IMR-90 (cell line): Measurements from ENCODE around the gene LONP2. TPM values are rescaled to one million over a fixed set of nuclear protein-coding genes. Genes with fewer than 3 reads are reported as not detected.

ENCODE experiments used
- ATAC-seq: fragments of 200-7000 bp; cut with Tn5 transposase; 2 replicates; pipeline ENCODE4 v1.9.1; 2020; ENCODE audit warnings: low read depth, mild to moderate bottlenecking, moderate library complexity
- BruUV-seq: library from RNA; stranded (reverse); fragments of 400-500 nt; replicated peaks from 2 replicates; lab custom pipeline; 2021; lab: Mats Ljungman, UMichigan
- CTCF ChIA-PET: fragments of 300-600 bp; formaldehyde crosslinking; extraction: SDS; loops from one replicate; lab custom pipeline; 2021; ENCODE audit warnings: antibody characterized with exemption; lab: Yijun Ruan, JAX
- POLR2A ChIA-PET: fragments of 300-600 bp; sonication (Branson Sonifier 250); formaldehyde crosslinking; loops from one replicate; lab custom pipeline; 2022; ENCODE audit warnings: antibody characterized with exemption; ENCODE audit not compliant: unreplicated experiment; lab: Charles Lee
- DNase-seq: peaks from one replicate; pipeline ENCODE4 v3.0.0; 2013
- H2AFZ ChIP-seq: replicated peaks from 2 replicates; pipeline ENCODE3; 2013; ENCODE audit warnings: low read length, mild to moderate bottlenecking; ENCODE audit not compliant: poor library complexity
- H2AK5ac ChIP-seq: 2 replicates; pipeline ENCODE4 v1.6.1; 2013; ENCODE audit warnings: low read depth, low read length, inconsistent platforms
- H2AK9ac ChIP-seq: replicated peaks from 2 replicates; pipeline ENCODE3; 2013; ENCODE audit warnings: mild to moderate bottlenecking, low read depth, low read length, moderate library complexity; ENCODE audit not compliant: poor library complexity
- H2BK120ac ChIP-seq: 2 replicates; pipeline ENCODE4 v1.6.1; 2013; ENCODE audit warnings: low read depth, low read length, inconsistent platforms
- H2BK15ac ChIP-seq: 3 replicates; pipeline ENCODE4 v1.6.1; 2013; ENCODE audit warnings: low read depth, low read length, inconsistent platforms
- H2BK20ac ChIP-seq: 2 replicates; pipeline ENCODE4 v1.6.1; 2013; ENCODE audit warnings: low read depth, mild to moderate bottlenecking, inconsistent platforms, low read length, moderate library complexity
- H2BK5ac ChIP-seq: 2 replicates; pipeline ENCODE4 v1.6.1; 2013; ENCODE audit warnings: mild to moderate bottlenecking, low read depth, low read length, inconsistent platforms; ENCODE audit not compliant: poor library complexity, severe bottlenecking
- H3K14ac ChIP-seq: replicated peaks from 2 replicates; pipeline ENCODE4 v1.6.1; 2013; ENCODE audit warnings: low read depth, low read length, inconsistent platforms
- H3K18ac ChIP-seq: 2 replicates; pipeline ENCODE4 v1.6.1; 2013; ENCODE audit warnings: low read depth, low read length, control low read depth
- H3K23ac ChIP-seq: 2 replicates; pipeline ENCODE4 v1.6.1; 2013; ENCODE audit warnings: low read depth, low read length, inconsistent platforms
- H3K27ac ChIP-seq: 2 replicates; pipeline ENCODE4 v1.5.1; 2013; ENCODE audit warnings: mild to moderate bottlenecking, control low read depth, low read length; ENCODE audit not compliant: insufficient read depth
- H3K27me3 ChIP-seq: 2 replicates; pipeline ENCODE4 v1.6.1; 2013; ENCODE audit warnings: low read length; ENCODE audit not compliant: control insufficient read depth, insufficient read depth
- H3K36me3 ChIP-seq: 2 replicates; pipeline ENCODE4 v1.6.1; 2013; ENCODE audit warnings: low read length, mixed read lengths; ENCODE audit not compliant: control insufficient read depth, insufficient read depth
- H3K4ac ChIP-seq: 2 replicates; pipeline ENCODE4 v1.6.1; 2013; ENCODE audit warnings: low read depth, low read length, inconsistent platforms
- H3K4me1 ChIP-seq: 2 replicates; pipeline ENCODE4 v1.6.1; 2013; ENCODE audit warnings: low read length, mixed read lengths; ENCODE audit not compliant: control insufficient read depth, insufficient read depth
- H3K4me2 ChIP-seq: 2 replicates; pipeline ENCODE4 v1.6.1; 2013; ENCODE audit warnings: low read depth, mild to moderate bottlenecking, control low read depth, low read length, moderate library complexity
- H3K4me3 ChIP-seq: 2 replicates; pipeline ENCODE4 v1.5.1; 2013; ENCODE audit warnings: low read depth, mild to moderate bottlenecking, control low read depth, low read length, moderate library complexity; ENCODE audit not compliant: insufficient read depth
- H3K56ac ChIP-seq: 2 replicates; pipeline ENCODE4 v1.6.1; 2013; ENCODE audit warnings: low read length, inconsistent platforms; ENCODE audit not compliant: insufficient read depth; ENCODE audit errors: extremely low read depth
- H3K79me1 ChIP-seq, 2 experiments: 2 replicates each; pipeline ENCODE4 v1.6.1; 2013; ENCODE audit warnings: low read length in 2 of 2, inconsistent platforms in 1 of 2, low read depth in 1 of 2
- H3K9ac ChIP-seq: 2 replicates; pipeline ENCODE4 v1.6.1; 2013; ENCODE audit warnings: low read depth, low read length, control low read depth
- H3K9me1 ChIP-seq: 2 replicates; pipeline ENCODE4 v1.6.1; 2013; ENCODE audit warnings: low read length, inconsistent platforms; ENCODE audit not compliant: insufficient read depth
- H3K9me3 ChIP-seq: 2 replicates; pipeline ENCODE4 v1.6.1; 2013; ENCODE audit warnings: low read length; ENCODE audit not compliant: control insufficient read depth, insufficient read depth
- H4K20me1 ChIP-seq: 2 replicates; pipeline ENCODE4 v1.6.1; 2013; ENCODE audit warnings: low read length, inconsistent platforms; ENCODE audit not compliant: insufficient read depth
- H4K5ac ChIP-seq: 2 replicates; pipeline ENCODE4 v1.6.1; 2013; ENCODE audit warnings: mild to moderate bottlenecking, low read depth, low read length, control low read depth
- H4K8ac ChIP-seq, 2 experiments: 2 replicates each; pipeline ENCODE4 v1.6.1; 2013; ENCODE audit warnings: low read depth in 2 of 2, low read length in 2 of 2, control low read depth in 1 of 2, inconsistent platforms in 1 of 2
- H4K91ac ChIP-seq: 2 replicates; pipeline ENCODE4 v1.6.1; 2013; ENCODE audit warnings: low read depth, low read length, inconsistent platforms; ENCODE audit not compliant: insufficient read depth
- BHLHE40 ChIP-seq: fragments of 150-350 bp; IDR thresholded peaks from 2 replicates; pipeline ENCODE4 v1.6.1; 2016; ENCODE audit warnings: mild to moderate bottlenecking, low read depth, low read length
- CEBPB ChIP-seq: IDR thresholded peaks from 2 replicates; pipeline ENCODE4 v1.6.1; 2012; ENCODE audit warnings: low read depth, low read length, improper control_type of control experiment
- CHD1 ChIP-seq: IDR thresholded peaks from 2 replicates; pipeline ENCODE4 v1.6.1; 2012; ENCODE audit warnings: low read depth, low read length, improper control_type of control experiment
- CTCF ChIP-seq: conservative IDR thresholded peaks from 2 replicates; pipeline ENCODE4 v1.5.1; 2012; ENCODE audit warnings: mild to moderate bottlenecking, low read depth, low read length, improper control_type of control experiment
- ELK1 ChIP-seq: fragments of 150-350 bp; IDR thresholded peaks from 2 replicates; pipeline ENCODE4 v1.6.1; 2016; ENCODE audit warnings: low read depth, mild to moderate bottlenecking, low read length, moderate library complexity, borderline replicate concordance
- FOS ChIP-seq: fragments of 150-350 bp; IDR thresholded peaks from 2 replicates; pipeline ENCODE4 v1.6.1; 2016; ENCODE audit warnings: low read depth, low read length
- MAFK ChIP-seq: IDR thresholded peaks from 2 replicates; pipeline ENCODE4 v1.6.1; 2012; ENCODE audit warnings: low read depth, low read length, improper control_type of control experiment
- MAZ ChIP-seq: IDR thresholded peaks from 2 replicates; pipeline ENCODE4 v1.6.1; 2012; ENCODE audit warnings: low read depth, mild to moderate bottlenecking, low read length, improper control_type of control experiment, moderate library complexity, borderline replicate concordance
- MXI1 ChIP-seq: IDR thresholded peaks from 2 replicates; pipeline ENCODE4 v1.6.1; 2012; ENCODE audit warnings: low read depth, mild to moderate bottlenecking, low read length, moderate library complexity, borderline replicate concordance
- NFE2L2 ChIP-seq: fragments of 150-350 bp; IDR thresholded peaks from 2 replicates; pipeline ENCODE4 v1.6.1; 2016; ENCODE audit warnings: low read depth, mild to moderate bottlenecking, low read length
- POLR2A ChIP-seq: IDR thresholded peaks from 2 replicates; pipeline ENCODE4 v1.6.1; 2012; ENCODE audit warnings: mild to moderate bottlenecking, low read depth, low read length
- RAD21 ChIP-seq: IDR thresholded peaks from 2 replicates; pipeline ENCODE4 v1.6.1; 2012; ENCODE audit warnings: low read length, improper control_type of control experiment
- RCOR1 ChIP-seq: IDR thresholded peaks from 2 replicates; pipeline ENCODE4 v1.6.1; 2012; ENCODE audit warnings: mild to moderate bottlenecking, low read length, improper control_type of control experiment; ENCODE audit not compliant: insufficient replicate concordance
- RFX5 ChIP-seq: IDR thresholded peaks from 2 replicates; pipeline ENCODE4 v1.8.0; 2012; ENCODE audit warnings: low read depth, mild to moderate bottlenecking, low read length, moderate library complexity
- SMC3 ChIP-seq: fragments of 150-350 bp; IDR thresholded peaks from 2 replicates; pipeline ENCODE4 v1.6.1; 2016; ENCODE audit warnings: low read depth, mild to moderate bottlenecking, antibody characterized with exemption, low read length, moderate library complexity
- USF2 ChIP-seq: fragments of 150-350 bp; IDR thresholded peaks from 2 replicates; pipeline ENCODE4 v1.6.1; 2017; ENCODE audit warnings: mild to moderate bottlenecking, antibody characterized with exemption, low read length, low read depth
- WGBS, 2 experiments: methylation state at CpG; one replicate each; pipeline versions ENCODE4 v1.1.5 to v1.1.7; 2013; ENCODE audit warnings: missing lambda C conversion rate in 2 of 2; ENCODE audit not compliant: insufficient read length in 1 of 2; ENCODE audit errors: extremely low coverage in 2 of 2; 5-methylcytosine and 5-hydroxymethylcytosine counted together
- dilution Hi-C: fragments of 300-500 bp; cut with HindIII; formaldehyde crosslinking; loops from one replicate; pipeline ENCODE4 v1.14.3; 2018; ENCODE audit warnings: low sequenced_read_pairs; ENCODE audit not compliant: unreplicated experiment
- in situ Hi-C: fragments of 300-500 bp; cut with MboI; formaldehyde crosslinking; loops from 3 replicates; pipeline ENCODE4 v1.14.3; 2019; ENCODE audit warnings: low sequenced_read_pairs, inconsistent platforms, mixed read lengths
- intact Hi-C: fragments of 100-400 bp; cut with micrococcal nuclease; formaldehyde crosslinking; loops from 2 replicates; pipeline ENCODE4 v1.10.0; 2022
- polyA plus RNA-seq, 3 experiments: library from polyadenylated mRNA; depleted of rRNA; stranded (reverse); fragments of >200 nt; gene quantifications; 2 replicates each; pipeline ENCODE4 v1.2.3, GENCODE V29; 2012; ENCODE audit warnings: low replicate concordance in 1 of 3
- total RNA-seq: library from RNA; depleted of rRNA; stranded (reverse); fragments of >200 nt; gene quantifications from 2 replicates; pipeline ENCODE4 v1.2.3, GENCODE V29; 2012

The LONP2 gene
- total and polyA plus RNA-seq, 2 of the 4 experiments (the other 2 are of a cell fraction), result 31.5 to 90.9 TPM

GRCh38 chr16:48256579-48257177, 12.6 kb downstream of the LONP2 start:
- Histone ChIP-seq H3K27ac (no peak overlapping the region), H3K18ac (no peak overlapping the region), H3K56ac (no peak overlapping the region), H3K4me1 (no peaks in the 10 kb centered on the region), H3K9me1 (no peaks in the 10 kb centered on the region), H3K14ac (no peak overlapping the region), H3K36me3 (peaks cover 26% of the 10 kb centered on the region), H2AK5ac (no peak overlapping the region), H3K9ac (no peak overlapping the region), H2BK5ac (no peak overlapping the region), H3K4ac (no peak overlapping the region), H3K79me1 (peaks cover 19 to 27% of the 10 kb centered on the region in 2 experiments), H3K9me3 (no peaks in the 10 kb centered on the region), H4K91ac (no peak overlapping the region), H3K23ac (no peak overlapping the region), H2BK20ac (no peak overlapping the region), H3K27me3 (no peaks in the 10 kb centered on the region), H3K4me2 (no peak overlapping the region), H3K4me3 (no peak overlapping the region), H2BK15ac (no peak overlapping the region), H4K20me1 (peaks cover 4% of the 10 kb centered on the region; the same call in 1 of the 2 replicates), H2BK120ac (no peak overlapping the region), H4K5ac (no peak overlapping the region), H2AK9ac (no peak overlapping the region), H4K8ac (no peak overlapping the region), H2AFZ (no peak overlapping the region)
- no peak for DNase-seq
- intact Hi-C loops, result loop anchor here (2.0 kb wide), 1 partner anchor 14 kb away; no protein-coding TSS in a partner anchor
- in situ Hi-C loops, result no loop called here
- dilution Hi-C loops, result no loop called here
- ChIA-PET CTCF (interaction anchor here (0.5 kb wide), 1 partner anchor 735 kb away, joined by 3 read pairs; no protein-coding TSS in a partner anchor), POLR2A (no interaction called here)
- no peak for TF ChIP-seq MAZ
- no peak for TF ChIP-seq CHD1
- TF ChIP-seq MXI1, result no peak
- no peak for TF ChIP-seq RCOR1
- no peak for TF ChIP-seq MAFK
- TF ChIP-seq ELK1, result no peak
- no peak for TF ChIP-seq SMC3
- no peak for TF ChIP-seq CTCF
- TF ChIP-seq FOS, result no peak
- TF ChIP-seq RAD21, result no peak
- no peak for TF ChIP-seq CEBPB
- TF ChIP-seq BHLHE40, result no peak
- no peak for TF ChIP-seq POLR2A
- TF ChIP-seq RFX5, result no peak
- no peak for TF ChIP-seq USF2
- no peak for TF ChIP-seq NFE2L2
- WGBS, 2 experiments, result no CpG with 5 or more reads among the region's 7 CpGs
- BruUV-seq, result no TSS peak
- ATAC-seq, result no peak
